SK-N-MC (cell line): ENCODE measurements around the gene OGFRL1.

Experiments
- EZH2 ChIP-seq: fragments of 200-600 bp; sonication (generic); IDR thresholded peaks from one replicate; pipeline ENCODE4 v1.6.1; 2017; ENCODE audit warnings: antibody characterized with exemption
- POLR2AphosphoS5 ChIP-seq: IDR thresholded peaks from 2 replicates; pipeline ENCODE4 v1.6.1; 2012; ENCODE audit warnings: mild to moderate bottlenecking, low read depth, low read length, borderline replicate concordance

DNA sequence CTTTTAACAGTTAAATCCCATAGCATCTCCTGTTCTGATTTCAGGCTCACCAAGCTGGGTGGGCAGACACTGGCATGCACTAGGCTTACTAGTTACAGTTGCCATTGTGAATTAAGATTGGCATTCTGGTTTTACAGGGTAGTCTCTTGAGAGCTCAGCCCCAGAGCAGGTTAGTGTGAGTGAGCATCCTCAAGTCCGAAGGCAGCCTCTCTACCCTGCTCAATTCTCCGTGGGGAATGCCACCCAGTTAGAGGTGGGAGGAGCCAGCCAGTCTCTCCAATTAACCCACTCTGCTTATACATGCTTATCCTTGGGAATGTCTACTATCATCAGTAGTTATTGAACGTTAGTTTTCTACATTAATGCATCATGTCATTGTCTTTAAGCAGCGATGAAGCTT, 8.9 kb upstream of the OGFRL1 start:
- no peak for TF ChIP-seq POLR2AphosphoS5
- no peak for TF ChIP-seq EZH2
